Panc1 (cell line): ENCODE measurements around the gene OTOG. TPM values are rescaled to one million over a fixed set of nuclear protein-coding genes. Genes with fewer than 3 reads are reported as not detected.

ENCODE experiments used
- ATAC-seq: fragments of 200-7000 bp; cut with Tn5 transposase; 2 replicates; pipeline ENCODE4 v1.9.1; 2020; ENCODE audit warnings: mild to moderate bottlenecking, moderate library complexity
- BruUV-seq: library from RNA; stranded (reverse); fragments of 400-500 nt; replicated peaks from 2 replicates; lab custom pipeline; 2021; lab: Mats Ljungman, UMichigan
- CTCF ChIA-PET: fragments of 300-600 bp; sonication (Branson Sonifier 250); formaldehyde crosslinking; loops from one replicate; lab custom pipeline; 2022; ENCODE audit warnings: antibody characterized with exemption; lab: Charles Lee
- POLR2A ChIA-PET: fragments of 300-600 bp; sonication (Branson Sonifier 250); formaldehyde crosslinking; loops from one replicate; lab custom pipeline; 2022; ENCODE audit warnings: antibody characterized with exemption; lab: Charles Lee
- DNase-seq: peaks from one replicate; pipeline ENCODE4 v3.0.0-alpha.2; 2010; ENCODE audit warnings: low read depth, low spot score
- H3K27ac ChIP-seq: 2 replicates; pipeline ENCODE4 v1.5.1; 2011; ENCODE audit warnings: mild to moderate bottlenecking, low read length, inconsistent platforms
- H3K27me3 ChIP-seq: fragments of 200-500 bp; sonication (Bioruptor generic); 2 replicates; pipeline ENCODE4 v1.6.0; 2014; ENCODE audit warnings: low read length, inconsistent platforms; ENCODE audit not compliant: control insufficient read depth, insufficient read depth
- H3K36me3 ChIP-seq: fragments of 200-500 bp; sonication (Bioruptor generic); 2 replicates; pipeline ENCODE4 v1.5.1; 2014; ENCODE audit warnings: inconsistent platforms, mild to moderate bottlenecking, low read length, moderate library complexity; ENCODE audit not compliant: control insufficient read depth, insufficient read depth
- H3K4me1 ChIP-seq: 2 replicates; pipeline ENCODE4 v1.5.1; 2011; ENCODE audit warnings: inconsistent platforms, mild to moderate bottlenecking, low read length, moderate library complexity; ENCODE audit not compliant: control insufficient read depth, insufficient read depth
- H3K4me3 ChIP-seq, 2 experiments: 2 replicates each; pipeline ENCODE4 v1.5.1; 2011 to 2012; ENCODE audit warnings: low read depth in 2 of 2, low read length in 2 of 2, mild to moderate bottlenecking in 2 of 2, inconsistent platforms in 1 of 2, moderate library complexity in 1 of 2
- H3K9me3 ChIP-seq: fragments of 200-500 bp; sonication (Bioruptor generic); 2 replicates; pipeline ENCODE4 v1.5.1; 2014; ENCODE audit warnings: low read depth, mild to moderate bottlenecking, inconsistent platforms, low read length, moderate library complexity; ENCODE audit not compliant: control insufficient read depth, insufficient read depth
- POLR2AphosphoS5 ChIP-seq: IDR thresholded peaks from 2 replicates; pipeline ENCODE4 v1.6.1; 2012; ENCODE audit warnings: mild to moderate bottlenecking, low read depth, low read length, moderate library complexity
- SIN3A ChIP-seq: IDR thresholded peaks from 2 replicates; pipeline ENCODE4 v1.6.1; 2012; ENCODE audit warnings: low read depth, mild to moderate bottlenecking, low read length, moderate library complexity, borderline replicate concordance; ENCODE audit not compliant: insufficient read depth
- TCF7L2 ChIP-seq: IDR thresholded peaks from 2 replicates; pipeline ENCODE4 v1.6.1; 2011; ENCODE audit warnings: mild to moderate bottlenecking, low read depth, low read length, inconsistent platforms
- in situ Hi-C: cut with HindIII; loops from 2 replicates; pipeline ENCODE4 v1.10.0; 2016; ENCODE audit warnings: low sequenced_read_pairs, low pct_unique_long_range_greater_than_20kb
- intact Hi-C: fragments of 100-400 bp; cut with micrococcal nuclease; formaldehyde crosslinking; loops from one replicate; pipeline ENCODE4 v1.10.0; 2022; ENCODE audit not compliant: unreplicated experiment
- total RNA-seq: library from RNA; stranded (reverse); gene quantifications from one replicate; pipeline ENCODE4 v1.2.1, GENCODE V29; 2021; ENCODE audit not compliant: unreplicated experiment
- TF ChIP-seq, protein P1 (sequence below): fragments of 450-650 bp; IDR thresholded peaks from 2 replicates; pipeline ENCODE4 v1.5.1; 2017; ENCODE audit warnings: mild to moderate bottlenecking
- TF ChIP-seq, protein P2 (sequence below), 2 experiments: IDR thresholded peaks; 2 replicates each; pipeline ENCODE4 v1.6.1; 2011 to 2012; ENCODE audit warnings: low read depth in 2 of 2, control low read depth in 1 of 2, low read length in 1 of 2, mild to moderate bottlenecking in 1 of 2, moderate library complexity in 1 of 2; ENCODE audit not compliant: insufficient read depth in 1 of 2

The OTOG gene
- total RNA-seq, 1 experiment from 2014 or later, result not detected

DNA sequence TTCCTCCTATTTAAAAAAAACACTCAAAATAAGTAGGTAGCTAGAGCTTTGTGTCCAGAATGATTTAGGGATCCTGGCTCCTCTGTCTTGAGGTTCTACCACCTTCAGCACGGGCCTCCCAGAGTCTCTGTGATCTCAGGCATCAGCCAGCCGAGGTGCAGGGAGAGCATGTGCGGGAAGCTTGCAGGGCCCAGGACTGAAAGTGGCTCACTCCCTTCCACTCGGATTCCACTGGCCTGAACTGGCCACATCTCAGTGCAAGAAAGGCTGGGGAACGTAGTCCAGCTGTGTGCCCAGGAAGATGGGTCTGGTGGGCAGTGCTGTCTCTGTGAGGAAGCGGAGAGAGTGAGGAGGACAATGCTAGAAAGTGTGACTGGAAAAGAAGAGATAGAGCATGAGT lies 104.0 kb downstream of the OTOG start:
- H3K4me1 ChIP-seq, result peaks cover 6% of the 10 kb centered on the region
- TF ChIP-seq, protein P1, sequence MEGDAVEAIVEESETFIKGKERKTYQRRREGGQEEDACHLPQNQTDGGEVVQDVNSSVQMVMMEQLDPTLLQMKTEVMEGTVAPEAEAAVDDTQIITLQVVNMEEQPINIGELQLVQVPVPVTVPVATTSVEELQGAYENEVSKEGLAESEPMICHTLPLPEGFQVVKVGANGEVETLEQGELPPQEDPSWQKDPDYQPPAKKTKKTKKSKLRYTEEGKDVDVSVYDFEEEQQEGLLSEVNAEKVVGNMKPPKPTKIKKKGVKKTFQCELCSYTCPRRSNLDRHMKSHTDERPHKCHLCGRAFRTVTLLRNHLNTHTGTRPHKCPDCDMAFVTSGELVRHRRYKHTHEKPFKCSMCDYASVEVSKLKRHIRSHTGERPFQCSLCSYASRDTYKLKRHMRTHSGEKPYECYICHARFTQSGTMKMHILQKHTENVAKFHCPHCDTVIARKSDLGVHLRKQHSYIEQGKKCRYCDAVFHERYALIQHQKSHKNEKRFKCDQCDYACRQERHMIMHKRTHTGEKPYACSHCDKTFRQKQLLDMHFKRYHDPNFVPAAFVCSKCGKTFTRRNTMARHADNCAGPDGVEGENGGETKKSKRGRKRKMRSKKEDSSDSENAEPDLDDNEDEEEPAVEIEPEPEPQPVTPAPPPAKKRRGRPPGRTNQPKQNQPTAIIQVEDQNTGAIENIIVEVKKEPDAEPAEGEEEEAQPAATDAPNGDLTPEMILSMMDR, result no peak
- no TSS peak for BruUV-seq
- CTCF ChIA-PET, result no interaction called here
- H3K27ac ChIP-seq, result no peak overlapping the region
- in situ Hi-C loops, result no loop called here
- no peak for DNase-seq
- no peaks in the 10 kb centered on the region for H3K27me3 ChIP-seq
- no peak for ATAC-seq
- peaks cover 9% of the 10 kb centered on the region for H3K9me3 ChIP-seq
- POLR2A ChIA-PET, result no interaction called here
- intact Hi-C loops, result no loop called here
- H3K4me3 ChIP-seq, result no peak overlapping the region
- H3K36me3 ChIP-seq, result no peaks in the 10 kb centered on the region

DNA sequence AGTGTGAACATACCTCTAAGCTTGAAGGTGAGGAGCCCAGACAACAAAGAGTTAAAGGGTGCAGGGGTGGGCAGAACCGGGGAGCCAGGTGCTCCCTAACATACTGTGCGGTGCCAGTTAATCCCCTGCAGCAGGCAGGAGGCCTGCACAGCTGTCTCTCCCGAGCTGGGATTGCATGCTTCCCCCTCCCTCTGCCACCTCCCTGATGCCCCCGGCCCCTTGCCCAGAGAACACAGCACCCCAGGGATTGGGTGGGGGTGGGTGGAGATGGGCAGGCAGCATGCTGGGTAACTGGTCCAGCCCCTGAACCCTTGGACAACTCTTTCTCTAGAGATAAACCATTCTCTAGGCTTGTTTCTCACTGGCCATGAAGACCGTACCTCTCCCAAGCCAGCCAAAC lies 104.6 kb downstream of the OTOG start:
- BruUV-seq, result no TSS peak
- POLR2A ChIA-PET, result no interaction called here
- Histone ChIP-seq H3K27me3 (no peaks in the 10 kb centered on the region), H3K4me1 (peaks cover 6% of the 10 kb centered on the region), H3K27ac (no peak overlapping the region), H3K4me3 (no peak overlapping the region), H3K36me3 (no peaks in the 10 kb centered on the region), H3K9me3 (peaks cover 9% of the 10 kb centered on the region)
- intact Hi-C loops (no loop called here), in situ Hi-C loops (no loop called here)
- DNase-seq (no peak), ATAC-seq (no peak)
- TF ChIP-seq TCF7L2 (no peak), POLR2AphosphoS5 (no peak), SIN3A (no peak)
- TF ChIP-seq, protein P1, result no peak
- TF ChIP-seq, protein P2, sequence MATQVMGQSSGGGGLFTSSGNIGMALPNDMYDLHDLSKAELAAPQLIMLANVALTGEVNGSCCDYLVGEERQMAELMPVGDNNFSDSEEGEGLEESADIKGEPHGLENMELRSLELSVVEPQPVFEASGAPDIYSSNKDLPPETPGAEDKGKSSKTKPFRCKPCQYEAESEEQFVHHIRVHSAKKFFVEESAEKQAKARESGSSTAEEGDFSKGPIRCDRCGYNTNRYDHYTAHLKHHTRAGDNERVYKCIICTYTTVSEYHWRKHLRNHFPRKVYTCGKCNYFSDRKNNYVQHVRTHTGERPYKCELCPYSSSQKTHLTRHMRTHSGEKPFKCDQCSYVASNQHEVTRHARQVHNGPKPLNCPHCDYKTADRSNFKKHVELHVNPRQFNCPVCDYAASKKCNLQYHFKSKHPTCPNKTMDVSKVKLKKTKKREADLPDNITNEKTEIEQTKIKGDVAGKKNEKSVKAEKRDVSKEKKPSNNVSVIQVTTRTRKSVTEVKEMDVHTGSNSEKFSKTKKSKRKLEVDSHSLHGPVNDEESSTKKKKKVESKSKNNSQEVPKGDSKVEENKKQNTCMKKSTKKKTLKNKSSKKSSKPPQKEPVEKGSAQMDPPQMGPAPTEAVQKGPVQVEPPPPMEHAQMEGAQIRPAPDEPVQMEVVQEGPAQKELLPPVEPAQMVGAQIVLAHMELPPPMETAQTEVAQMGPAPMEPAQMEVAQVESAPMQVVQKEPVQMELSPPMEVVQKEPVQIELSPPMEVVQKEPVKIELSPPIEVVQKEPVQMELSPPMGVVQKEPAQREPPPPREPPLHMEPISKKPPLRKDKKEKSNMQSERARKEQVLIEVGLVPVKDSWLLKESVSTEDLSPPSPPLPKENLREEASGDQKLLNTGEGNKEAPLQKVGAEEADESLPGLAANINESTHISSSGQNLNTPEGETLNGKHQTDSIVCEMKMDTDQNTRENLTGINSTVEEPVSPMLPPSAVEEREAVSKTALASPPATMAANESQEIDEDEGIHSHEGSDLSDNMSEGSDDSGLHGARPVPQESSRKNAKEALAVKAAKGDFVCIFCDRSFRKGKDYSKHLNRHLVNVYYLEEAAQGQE (IDR thresholded peaks at IDR 0.05; ENCODE audit: insufficient read depth in 1 of 2, low read depth in 2 of 2, low read length in 1 of 2), result no peak
- CTCF ChIA-PET, result no interaction called here

DNA sequence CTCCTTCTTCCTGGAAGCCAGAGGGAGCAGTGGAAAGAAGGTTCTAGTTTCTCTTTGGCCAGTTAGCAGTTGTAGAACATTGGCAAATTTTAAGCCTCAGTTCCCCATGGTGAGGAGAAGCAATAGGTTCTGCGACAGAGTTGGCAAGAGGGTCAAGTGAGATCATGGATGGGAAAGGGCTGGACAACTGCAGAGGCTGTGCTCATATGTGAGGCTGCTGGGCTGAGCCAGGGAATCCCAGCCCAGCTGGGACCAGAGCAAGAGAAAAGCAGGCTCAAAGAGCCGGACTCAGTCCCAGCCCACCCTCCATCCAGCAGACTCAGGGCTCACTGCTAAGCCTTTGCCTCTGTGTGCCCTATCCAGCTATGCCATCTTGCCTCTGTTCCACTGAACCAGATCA lies 105.5 kb downstream of the OTOG start:
- H3K4me3 ChIP-seq, result no peak overlapping the region
- ChIA-PET POLR2A (interaction anchor here (0.6 kb wide), 1 partner anchor 8 kb away, joined by 3 read pairs; no protein-coding TSS in a partner anchor), CTCF (no interaction called here)
- no peak for DNase-seq
- in situ Hi-C loops, result no loop called here
- BruUV-seq, result no TSS peak
- H3K4me1 ChIP-seq, result peaks cover 6% of the 10 kb centered on the region
- peaks cover 9% of the 10 kb centered on the region for H3K9me3 ChIP-seq
- TF ChIP-seq, protein P2 (IDR thresholded peaks at IDR 0.05; ENCODE audit: insufficient read depth in 1 of 2, low read depth in 2 of 2, low read length in 1 of 2), result no peak
- TF ChIP-seq SIN3A (no peak), POLR2AphosphoS5 (no peak), TCF7L2 (no peak)
- TF ChIP-seq, protein P1, result no peak
- H3K36me3 ChIP-seq, result no peaks in the 10 kb centered on the region
- intact Hi-C loops, result no loop called here
- H3K27ac ChIP-seq, result no peak overlapping the region
- ATAC-seq, result no peak
- no peaks in the 10 kb centered on the region for H3K27me3 ChIP-seq
